KBM-7 (cell line): Measurements from ENCODE around the gene CAST.

Experiments
- DNase-seq: peaks from one replicate; pipeline ENCODE4 v3.0.0-alpha.2; 2015
- in situ Hi-C: fragments of 300-500 bp; cut with MboI; formaldehyde crosslinking; loops from 2 replicates; pipeline ENCODE4 v1.14.3; 2020; ENCODE audit warnings: low sequenced_read_pairs, low pct_unique_long_range_greater_than_20kb, mixed read lengths

CAST gene

DNA sequence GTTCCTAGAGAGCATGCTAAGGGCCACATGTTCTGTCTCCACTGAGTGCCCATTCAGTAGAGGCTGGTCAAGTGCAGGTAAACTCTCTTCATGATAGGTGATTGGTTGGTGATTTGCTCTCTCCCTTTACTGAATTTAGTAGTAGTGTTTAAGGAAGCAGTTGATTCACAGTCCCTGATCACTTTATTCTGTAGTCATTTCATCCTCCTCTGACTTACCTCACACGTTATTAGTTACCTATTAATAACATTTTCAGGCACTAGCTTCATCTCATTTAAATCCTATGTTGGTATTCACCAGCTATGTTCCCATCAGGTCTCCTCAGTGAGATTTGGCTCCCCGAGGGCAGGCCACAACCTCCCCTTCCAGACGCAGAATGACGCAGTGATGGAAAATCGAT lies 93.7 kb downstream of the CAST start:
- DNase-seq: no peak
- in situ Hi-C loops: loop anchor here (25.0 kb wide), 1 partner anchor 406 kb away; no protein-coding TSS in a partner anchor

DNA sequence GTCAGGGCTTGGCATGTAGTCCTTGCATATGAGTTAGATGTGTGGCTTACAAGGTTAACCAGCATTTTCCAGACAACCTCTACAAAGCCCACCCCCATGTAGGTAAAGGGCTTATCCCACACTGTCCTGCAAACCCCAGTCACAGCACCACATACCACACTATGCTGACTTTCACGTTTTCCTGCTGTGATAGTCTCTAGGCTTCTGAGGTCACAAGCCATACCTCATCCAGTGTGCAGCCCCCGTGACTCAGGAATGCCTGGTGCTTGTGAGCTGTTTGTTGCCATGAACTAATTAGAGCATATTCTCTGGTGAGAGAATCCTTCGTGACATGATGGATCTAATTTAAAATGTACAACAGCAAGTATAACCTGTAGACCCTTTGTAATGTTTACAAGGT lies 94.8 kb downstream of the CAST start:
- in situ Hi-C loops: loop anchor here (25.0 kb wide), 1 partner anchor 405 kb away; no protein-coding TSS in a partner anchor
- DNase-seq: no peak

DNA sequence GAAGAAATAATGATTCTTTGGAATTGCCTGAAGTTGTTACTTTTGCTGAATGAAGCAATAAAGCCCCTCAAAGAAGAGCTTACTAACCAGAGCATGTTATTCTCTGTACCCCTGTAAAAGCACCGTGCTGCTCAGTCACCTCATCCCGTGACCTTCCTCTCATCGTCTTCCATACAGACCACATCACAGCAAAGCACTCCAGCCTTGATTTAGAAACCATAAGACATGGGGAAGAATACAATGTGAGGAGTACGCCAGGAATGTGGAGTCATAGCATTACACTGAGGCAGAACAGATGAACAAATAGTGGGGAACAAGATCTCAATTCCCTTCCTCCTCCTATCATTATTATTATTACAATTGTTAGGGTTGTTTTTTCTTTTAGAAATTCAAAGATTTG lies 96.4 kb downstream of the CAST start:
- in situ Hi-C loops: loop anchor here (25.0 kb wide), 1 partner anchor 404 kb away; no protein-coding TSS in a partner anchor
- DNase-seq: no peak

DNA sequence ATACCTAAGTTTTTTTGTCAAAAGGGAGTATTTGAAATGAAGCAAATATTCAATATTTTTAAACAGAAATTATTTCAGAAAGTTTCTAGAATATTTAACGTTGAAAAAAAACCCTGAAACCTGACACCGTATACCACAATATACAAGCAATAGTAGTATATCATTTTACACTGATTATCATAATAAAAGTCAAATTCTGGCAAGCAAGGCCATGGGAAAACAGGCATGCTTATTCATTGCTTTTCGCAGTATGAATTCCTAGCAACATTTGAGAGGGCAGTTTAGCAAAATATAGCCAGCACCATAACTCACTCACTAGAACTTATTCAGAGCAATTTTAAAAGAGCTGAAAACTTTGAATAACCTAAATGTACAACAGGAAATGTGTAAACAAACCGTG lies 99.4 kb downstream of the CAST start:
- DNase-seq: no peak
- in situ Hi-C loops: loop anchor here (25.0 kb wide), 1 partner anchor 401 kb away; no protein-coding TSS in a partner anchor

DNA sequence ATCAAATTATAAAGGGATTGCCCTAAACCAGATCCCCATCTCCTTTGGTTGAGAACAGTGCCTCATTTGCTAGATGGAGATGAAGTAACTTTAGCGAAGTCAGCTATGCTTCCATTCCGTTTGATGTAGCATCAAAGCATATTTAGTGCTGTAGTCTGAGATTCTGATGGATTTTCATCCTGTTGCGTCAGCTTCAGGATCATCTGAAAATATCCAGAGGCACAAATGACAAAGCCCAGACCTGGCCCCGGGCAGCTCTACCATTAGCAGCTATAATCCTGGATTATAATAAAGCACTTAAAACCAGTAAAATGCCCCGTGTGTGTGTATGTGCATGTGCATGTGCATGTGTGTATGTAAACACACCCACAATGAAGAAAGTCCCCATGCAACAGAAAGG lies 100.8 kb downstream of the CAST start:
- in situ Hi-C loops: loop anchor here (25.0 kb wide), 1 partner anchor 399 kb away; no protein-coding TSS in a partner anchor
- no peak for DNase-seq

DNA sequence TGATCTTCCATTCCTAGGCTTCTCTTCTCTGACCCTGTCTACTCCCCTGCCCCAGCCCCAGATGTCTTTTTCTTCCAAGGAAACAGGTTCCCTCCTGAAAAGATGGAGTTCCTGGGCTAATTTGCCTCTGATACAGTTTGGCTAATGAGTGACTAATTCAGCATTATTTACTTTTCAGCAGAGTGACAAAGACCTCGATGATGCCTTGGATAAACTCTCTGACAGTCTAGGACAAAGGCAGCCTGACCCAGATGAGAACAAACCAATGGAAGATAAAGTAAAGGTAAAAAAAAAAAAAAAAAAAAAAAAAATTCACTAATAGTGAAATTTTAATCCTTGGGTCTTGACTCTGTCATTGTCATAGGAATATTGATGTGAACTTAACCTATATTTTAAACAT lies 102.9 kb downstream of the CAST start:
- in situ Hi-C loops: loop anchor here (25.0 kb wide), 1 partner anchor 397 kb away; no protein-coding TSS in a partner anchor
- no peak for DNase-seq

DNA sequence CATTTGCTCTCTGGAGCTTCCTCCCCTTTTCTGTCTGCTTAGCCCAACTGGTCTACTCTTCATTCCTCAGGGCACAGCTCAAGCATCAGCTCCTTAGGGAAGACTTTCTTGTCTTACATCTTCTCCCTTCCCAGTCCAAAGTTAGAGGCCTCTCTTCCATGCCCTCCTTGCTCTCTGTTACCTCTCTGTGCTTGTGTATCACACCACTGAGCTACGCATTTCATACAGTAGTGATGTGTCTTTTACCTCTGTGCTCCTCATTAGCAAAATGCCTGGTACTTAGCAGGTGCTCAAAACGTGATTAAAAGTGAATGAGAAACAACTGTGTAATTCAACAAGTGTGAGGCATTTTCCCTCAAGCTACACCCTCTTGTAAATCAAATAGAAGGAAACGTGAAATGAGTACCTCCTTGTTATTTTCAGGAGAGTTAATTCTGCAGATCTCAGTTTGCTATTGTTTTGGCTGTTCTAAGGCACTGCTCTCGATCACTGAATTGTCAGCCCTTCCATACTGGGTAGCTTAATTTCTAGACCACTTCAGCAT lies 106.6 kb downstream of the CAST start:
- DNase-seq: no peak
- in situ Hi-C loops: loop anchor here (25.0 kb wide), 1 partner anchor 394 kb away; no protein-coding TSS in a partner anchor

DNA sequence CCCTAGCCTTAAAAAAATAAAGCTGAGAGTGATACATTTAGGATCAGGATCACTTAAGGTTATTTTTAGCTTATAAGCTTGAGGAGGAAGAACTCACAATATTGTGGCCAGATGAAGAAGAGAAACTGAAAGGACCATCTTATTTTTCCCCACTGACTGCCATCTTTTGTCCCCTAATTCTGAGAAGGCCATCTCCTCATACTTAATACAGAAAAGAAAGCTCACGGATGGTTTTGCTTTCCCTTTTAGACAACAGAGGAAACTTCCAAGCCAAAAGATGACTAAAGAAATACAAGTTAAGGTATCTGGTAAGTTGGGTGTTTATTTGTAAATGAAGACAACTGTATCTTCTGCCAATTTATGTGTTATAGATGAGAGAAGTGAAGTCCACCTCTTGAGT lies 109.2 kb downstream of the CAST start:
- in situ Hi-C loops: loop anchor here (25.0 kb wide), 1 partner anchor 391 kb away; no protein-coding TSS in a partner anchor

DNA sequence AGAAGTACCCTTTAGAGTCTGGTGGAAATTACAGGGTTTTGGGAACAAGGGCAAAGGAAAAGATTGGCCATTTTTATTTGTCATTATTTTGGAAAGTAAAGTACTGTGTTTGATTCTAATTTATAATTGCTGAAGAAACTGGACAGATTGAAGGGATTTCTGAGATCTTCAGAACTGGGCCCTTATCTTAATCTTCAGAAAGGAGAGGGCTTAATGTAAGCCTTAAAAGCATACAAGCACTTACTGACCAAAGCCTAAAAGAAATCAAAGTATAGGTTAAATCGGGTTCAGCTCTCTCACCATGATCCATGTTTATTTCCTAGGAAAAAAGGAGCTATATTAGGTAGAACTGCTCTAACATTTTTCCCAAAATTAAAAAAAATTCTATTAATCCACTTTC lies 109.9 kb downstream of the CAST start:
- in situ Hi-C loops: loop anchor here (25.0 kb wide), 1 partner anchor 390 kb away; no protein-coding TSS in a partner anchor

More for the DNA sequence above, 109.2 kb downstream of the CAST start:
- no peak for DNase-seq

DNA sequence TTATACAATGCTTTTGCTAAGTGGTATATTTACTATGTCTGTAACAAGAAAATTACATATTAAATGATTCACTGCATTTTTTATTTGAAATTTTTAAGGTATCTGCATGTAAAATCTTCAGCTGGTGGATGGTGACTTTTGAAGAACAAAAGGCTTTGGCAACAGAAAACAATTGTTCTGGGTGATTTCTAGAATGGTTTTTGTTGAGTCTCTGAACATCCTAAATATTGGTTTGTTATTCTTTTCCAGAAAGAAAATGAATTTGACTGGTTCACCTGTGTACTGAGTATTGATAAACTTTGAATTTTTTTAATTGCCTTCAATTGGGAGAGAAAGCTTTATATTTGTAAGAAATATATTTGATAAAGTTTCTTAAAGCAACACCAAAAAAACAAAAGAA lies 110.4 kb downstream of the CAST start:
- in situ Hi-C loops: loop anchor here (25.0 kb wide), 1 partner anchor 390 kb away; no protein-coding TSS in a partner anchor
- DNase-seq: no peak

More for the DNA sequence above, 109.9 kb downstream of the CAST start:
- DNase-seq: no peak

DNA sequence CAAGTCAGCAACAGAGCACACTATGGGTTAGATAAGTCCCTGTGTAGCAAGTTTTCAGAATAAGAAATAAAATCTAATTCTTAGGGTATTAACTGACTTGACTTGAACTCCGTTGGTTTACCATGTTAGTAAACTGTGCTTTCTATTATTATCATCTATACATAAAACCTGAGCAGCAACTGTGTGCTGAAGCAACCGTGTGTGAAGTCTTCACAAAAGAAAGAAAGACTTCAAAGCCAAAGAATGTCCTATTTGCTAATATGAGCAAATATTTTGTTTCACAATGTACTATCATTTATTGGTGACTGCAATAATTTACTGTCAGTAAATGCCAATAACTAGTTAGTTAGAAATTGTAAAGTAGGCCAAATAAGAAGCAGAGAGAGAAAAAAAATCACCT lies 112.9 kb downstream of the CAST start:
- DNase-seq: no peak
- in situ Hi-C loops: no loop called here

DNA sequence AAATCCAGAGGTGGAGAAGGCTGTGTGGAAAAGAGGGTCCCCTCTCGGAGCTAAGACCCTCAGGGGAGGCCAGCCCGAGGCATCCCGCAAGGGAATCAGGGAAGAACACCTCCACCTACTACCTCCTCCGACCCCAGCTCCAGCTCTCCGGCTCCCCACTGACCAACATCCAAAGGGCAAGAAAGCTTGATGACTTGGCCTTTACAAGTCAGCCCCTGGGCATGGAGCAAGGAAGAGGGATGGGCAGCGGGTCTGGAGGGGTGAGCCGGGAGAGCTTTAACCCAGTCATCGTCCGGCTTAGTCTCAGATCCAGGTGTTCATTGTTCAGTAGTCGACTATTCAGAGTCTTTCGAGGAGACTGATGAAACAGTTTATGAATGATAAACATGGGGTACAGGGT lies 113.5 kb downstream of the CAST start:
- in situ Hi-C loops: no loop called here
- DNase-seq: no peak

DNA sequence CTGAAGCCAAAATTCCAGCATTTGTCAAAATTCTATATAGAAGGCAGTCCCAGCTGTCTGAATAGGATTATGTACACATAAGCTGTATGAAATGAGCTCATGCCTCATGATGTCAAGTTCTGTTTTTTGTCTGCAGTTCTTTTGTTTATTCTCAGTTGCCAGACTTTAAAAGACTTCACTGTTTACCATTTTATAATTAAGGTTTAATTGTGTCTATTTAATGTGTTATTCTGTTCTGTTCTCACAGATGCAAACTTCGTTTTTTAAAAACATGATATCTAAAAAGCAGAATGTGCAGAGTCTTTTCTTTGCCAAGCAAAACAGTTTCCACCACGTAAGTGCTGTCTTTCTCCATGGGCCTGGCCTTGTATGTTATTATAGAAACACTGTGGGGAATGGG lies 114.4 kb downstream of the CAST start:
- no peak for DNase-seq
- in situ Hi-C loops: no loop called here

DNA sequence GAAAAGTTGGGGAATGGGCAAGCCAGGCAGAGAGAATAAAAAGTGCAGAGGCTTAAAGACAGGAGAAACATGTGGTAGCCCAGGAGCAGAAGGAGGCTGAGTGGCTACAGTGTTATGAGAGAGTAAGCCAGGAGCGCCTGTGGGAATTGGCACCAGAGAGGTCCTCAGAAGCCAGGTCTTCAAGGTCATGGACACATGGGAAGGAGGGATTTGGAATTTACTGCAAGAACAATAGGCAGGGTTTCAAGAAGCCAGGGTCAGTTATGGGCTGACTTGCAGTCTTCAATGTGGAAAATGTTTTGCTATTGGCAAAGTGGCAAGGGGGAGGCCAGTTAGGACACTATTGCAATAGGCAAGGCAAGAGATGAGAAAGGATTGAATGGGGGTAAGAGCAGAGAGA lies 116.2 kb downstream of the CAST start:
- in situ Hi-C loops: no loop called here
- DNase-seq: no peak

DNA sequence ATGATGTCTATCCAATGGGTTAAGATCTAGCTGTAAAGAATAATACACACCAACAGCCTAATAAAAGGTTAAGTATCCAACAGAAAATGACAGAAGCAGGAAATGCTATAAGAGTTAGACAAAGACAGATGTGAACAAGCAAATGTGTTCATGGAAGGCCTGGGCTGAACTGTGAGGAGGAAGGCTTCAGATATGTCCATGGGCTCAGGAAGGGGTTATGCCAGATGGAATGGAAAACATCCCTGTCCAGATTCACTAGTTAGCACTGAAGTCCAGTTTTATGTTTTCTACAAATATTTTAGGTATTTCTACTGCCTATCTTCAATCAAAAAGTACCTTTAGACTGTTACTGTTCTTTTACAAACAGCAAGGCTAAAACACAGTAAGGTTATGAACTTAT lies 118.5 kb downstream of the CAST start:
- DNase-seq: no peak
- in situ Hi-C loops: no loop called here

DNA sequence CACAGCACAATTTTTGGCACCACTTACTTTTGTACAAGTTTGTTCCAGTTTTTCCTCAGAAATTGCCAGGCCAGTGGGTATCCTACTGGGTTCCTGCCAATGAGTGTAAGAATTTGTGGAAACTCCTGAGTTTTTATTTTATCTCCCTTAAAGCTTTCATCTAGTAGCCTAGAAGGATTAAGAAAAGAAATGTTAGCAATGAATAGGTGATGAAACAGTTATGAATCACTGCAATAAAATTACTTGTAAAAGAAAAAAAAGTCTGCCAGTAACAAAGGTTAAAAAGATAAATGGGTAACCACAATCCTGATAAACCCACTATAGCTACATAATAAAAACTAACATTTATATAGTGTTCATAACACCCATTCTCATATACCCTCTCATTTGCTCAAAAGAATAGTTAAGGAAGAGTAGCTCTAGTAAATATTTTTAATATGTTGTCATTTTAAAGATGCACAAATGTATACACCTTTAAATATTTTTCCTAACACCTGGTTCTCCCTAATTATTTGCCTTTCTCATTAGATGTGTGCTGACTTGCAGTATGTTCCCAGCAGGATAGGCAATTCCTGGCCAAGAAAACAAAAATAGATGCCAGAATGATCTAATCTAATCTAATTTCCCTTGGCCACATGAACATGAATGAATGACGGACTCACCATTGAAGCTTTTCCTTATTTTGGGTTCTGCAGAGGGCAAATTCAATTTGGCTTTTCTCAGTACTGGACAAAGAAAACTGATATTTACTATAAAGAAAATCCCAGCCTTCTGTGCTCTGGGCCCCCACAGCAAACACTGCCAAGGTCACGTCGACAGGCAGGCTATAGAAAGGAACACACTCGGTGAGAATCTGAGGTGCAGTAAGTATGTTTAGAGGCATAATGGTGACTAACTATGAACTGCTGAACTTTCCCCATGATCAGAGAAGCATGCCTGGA lies 119.1 kb downstream of the CAST start:
- no peak for DNase-seq
- in situ Hi-C loops: no loop called here

DNA sequence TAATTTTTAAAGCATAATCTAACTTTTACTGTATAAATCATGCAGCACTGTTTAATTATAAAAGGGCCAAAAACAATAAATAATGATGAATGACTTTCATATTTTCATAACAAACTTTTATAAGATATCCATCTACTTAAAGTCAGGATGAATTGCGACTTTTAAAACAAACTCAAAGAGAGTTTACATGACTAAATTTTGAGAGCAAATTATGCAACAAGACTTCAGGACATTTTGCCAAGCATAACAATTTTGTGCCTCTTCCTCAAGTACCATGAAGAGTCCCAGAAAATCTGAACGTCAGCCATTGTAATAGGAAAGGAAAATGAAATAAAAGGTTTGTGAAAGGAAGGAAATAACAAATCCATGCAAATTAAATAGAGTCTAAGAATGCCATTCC lies 121.2 kb downstream of the CAST start:
- in situ Hi-C loops: no loop called here

DNA sequence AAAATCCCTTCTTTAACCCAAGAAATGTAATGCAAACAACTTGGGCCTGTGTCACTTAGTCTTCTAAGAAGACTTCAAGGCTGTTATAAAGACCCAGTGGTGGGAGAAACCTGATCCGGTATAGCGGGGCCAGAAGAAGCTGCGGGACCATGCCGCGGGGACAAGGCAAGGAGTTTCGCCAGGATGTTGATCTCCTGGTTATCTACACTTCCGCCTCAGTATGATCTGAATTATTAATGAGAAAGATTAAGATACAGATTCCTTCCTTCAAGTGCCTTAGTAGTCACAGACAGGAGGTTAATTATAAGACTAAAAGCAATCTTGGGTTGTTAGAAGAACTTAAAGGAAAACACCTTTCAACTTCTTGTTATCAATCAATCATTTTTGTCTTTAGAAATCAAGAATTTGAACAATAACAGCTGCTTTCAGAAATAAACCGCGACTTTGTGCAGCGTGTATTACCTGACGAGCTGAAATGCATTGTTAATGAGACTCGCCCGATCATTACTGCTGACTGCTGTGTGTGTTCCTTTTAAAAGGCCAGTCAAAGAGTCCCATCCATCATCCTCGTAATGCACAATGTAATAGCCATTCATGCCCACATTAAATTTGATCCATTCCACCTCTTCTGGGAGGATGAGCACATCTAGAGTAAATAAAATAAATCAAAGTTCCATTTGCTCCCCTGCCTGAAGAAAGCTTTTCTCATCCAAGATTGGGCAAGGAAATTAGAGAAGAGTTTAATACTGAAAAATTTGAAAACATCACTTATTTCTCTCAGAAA lies 123.3 kb downstream of the CAST start:
- DNase-seq: no peak
- in situ Hi-C loops: no loop called here

More for the DNA sequence above, 121.2 kb downstream of the CAST start:
- no peak for DNase-seq

DNA sequence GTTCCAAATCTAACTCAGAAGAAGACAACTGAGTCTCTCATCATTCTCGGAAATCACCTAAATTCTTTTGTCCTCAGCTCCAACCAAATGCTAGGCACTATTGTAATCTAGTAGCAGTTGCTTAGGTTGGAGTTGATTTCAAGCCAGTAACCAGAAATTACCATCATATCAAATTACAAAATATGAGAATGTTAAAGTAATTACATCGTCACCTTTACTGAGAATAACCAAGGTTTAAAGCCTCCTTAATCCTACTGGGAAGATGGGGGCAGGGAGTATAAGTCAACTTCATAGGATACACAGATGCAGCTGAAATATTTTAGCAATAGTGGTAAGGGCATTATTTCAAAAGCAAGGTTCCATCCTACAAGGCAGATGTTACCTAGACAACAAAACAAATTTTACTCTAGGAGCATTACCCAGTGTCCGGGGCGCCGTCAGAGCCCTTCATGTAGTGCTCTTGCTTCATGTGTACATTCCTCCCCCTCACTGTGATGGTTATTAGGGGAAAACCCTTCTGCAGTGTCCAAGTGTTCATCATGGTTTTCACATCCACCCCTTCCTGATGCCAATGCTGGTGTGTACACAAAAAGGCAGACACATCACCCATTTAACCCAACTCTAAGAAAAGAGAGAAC lies 126.1 kb downstream of the CAST start:
- in situ Hi-C loops: no loop called here
- no peak for DNase-seq
